Measurements from ENCODE around the gene ADGRB3. TPM values are rescaled to one million over a fixed set of nuclear protein-coding genes. Genes with fewer than 3 reads are reported as not detected.

ADGRB3 gene
- total RNA-seq, 1 donor from 2014 or later: not detected

GRCh38 chr6:68754681-68755213 is 119.7 kb downstream of the ADGRB3 start:
- no peak for DNase-seq (ENCODE audit: low read depth)
- TF ChIP-seq CTCF (IDR thresholded peaks at IDR 0.05; ENCODE audit: insufficient read depth, low read length, severe bottlenecking): no peak
- H3K4me3 ChIP-seq (ENCODE audit: low read depth, low read length): no peak overlapping the region
- no peaks in the 10 kb centered on the region for H3K36me3 ChIP-seq (ENCODE audit: control insufficient read depth, insufficient read depth, low read length)
- H3K27me3 ChIP-seq (ENCODE audit: control insufficient read depth, insufficient read depth, low read length): no peaks in the 10 kb centered on the region
- no peak for FAIRE-seq

GRCh38 chr6:68756454-68757375 is 121.6 kb downstream of the ADGRB3 start:
- no peak for FAIRE-seq
- Histone ChIP-seq H3K36me3 (ENCODE audit: control insufficient read depth, insufficient read depth, low read length) (no peaks in the 10 kb centered on the region), H3K27me3 (ENCODE audit: control insufficient read depth, insufficient read depth, low read length) (no peaks in the 10 kb centered on the region), H3K4me3 (ENCODE audit: low read depth, low read length) (no peak overlapping the region)
- TF ChIP-seq CTCF (IDR thresholded peaks at IDR 0.05; ENCODE audit: insufficient read depth, low read length, severe bottlenecking): no peak
- no peak for DNase-seq (ENCODE audit: low read depth)

- no peak for TF ChIP-seq CTCF (IDR thresholded peaks at IDR 0.05; ENCODE audit: insufficient read depth, low read length, severe bottlenecking)
- DNase-seq (ENCODE audit: low read depth) (no peak), FAIRE-seq (no peak)
- Histone ChIP-seq H3K27me3 (ENCODE audit: control insufficient read depth, insufficient read depth, low read length) (no peaks in the 10 kb centered on the region), H3K4me3 (ENCODE audit: low read depth, low read length) (no peak overlapping the region), H3K36me3 (ENCODE audit: control insufficient read depth, insufficient read depth, low read length) (no peaks in the 10 kb centered on the region)
These were observed 122.7 kb downstream of the ADGRB3 start for GRCh38 chr6:68757821-68758220.

- no peaks in the 10 kb centered on the region for H3K36me3 ChIP-seq (ENCODE audit: control insufficient read depth, insufficient read depth, low read length)
- DNase-seq (ENCODE audit: low read depth) (no peak), FAIRE-seq (no peak)
- no peaks in the 10 kb centered on the region for H3K27me3 ChIP-seq (ENCODE audit: control insufficient read depth, insufficient read depth, low read length)
- no peak for TF ChIP-seq CTCF (IDR thresholded peaks at IDR 0.05; ENCODE audit: insufficient read depth, low read length, severe bottlenecking)
- no peak overlapping the region for H3K4me3 ChIP-seq (ENCODE audit: low read depth, low read length)
These were observed 123.5 kb downstream of the ADGRB3 start for GRCh38 chr6:68758559-68758958.

GRCh38 chr6:68760485-68760884 is 125.4 kb downstream of the ADGRB3 start:
- Histone ChIP-seq H3K27me3 (ENCODE audit: control insufficient read depth, insufficient read depth, low read length) (no peaks in the 10 kb centered on the region), H3K36me3 (ENCODE audit: control insufficient read depth, insufficient read depth, low read length) (no peaks in the 10 kb centered on the region), H3K4me3 (ENCODE audit: low read depth, low read length) (no peak overlapping the region)
- no peak for FAIRE-seq
- DNase-seq (ENCODE audit: low read depth): no peak
- TF ChIP-seq CTCF (IDR thresholded peaks at IDR 0.05; ENCODE audit: insufficient read depth, low read length, severe bottlenecking): no peak

Data from bronchial epithelial cell (primary cell).